GM08714 (cell line): ENCODE measurements around the gene ATP23.

Experiments used
- H3K4me3 ChIP-seq: fragments of 200-500 bp; sonication (Bioruptor generic); 2 replicates; pipeline ENCODE4 v1.5.1; 2014; ENCODE audit warnings: mild to moderate bottlenecking, low read length, inconsistent platforms
- ZNF274 ChIP-seq: IDR thresholded peaks from 2 replicates; pipeline ENCODE4 v1.6.1; 2012; ENCODE audit warnings: mild to moderate bottlenecking, low read depth, low read length

The ATP23 gene

GRCh38 chr12:57983146-57983857, 41.9 kb downstream of the ATP23 start:
- no peak overlapping the region for H3K4me3 ChIP-seq
- no peak for TF ChIP-seq ZNF274

DNA sequence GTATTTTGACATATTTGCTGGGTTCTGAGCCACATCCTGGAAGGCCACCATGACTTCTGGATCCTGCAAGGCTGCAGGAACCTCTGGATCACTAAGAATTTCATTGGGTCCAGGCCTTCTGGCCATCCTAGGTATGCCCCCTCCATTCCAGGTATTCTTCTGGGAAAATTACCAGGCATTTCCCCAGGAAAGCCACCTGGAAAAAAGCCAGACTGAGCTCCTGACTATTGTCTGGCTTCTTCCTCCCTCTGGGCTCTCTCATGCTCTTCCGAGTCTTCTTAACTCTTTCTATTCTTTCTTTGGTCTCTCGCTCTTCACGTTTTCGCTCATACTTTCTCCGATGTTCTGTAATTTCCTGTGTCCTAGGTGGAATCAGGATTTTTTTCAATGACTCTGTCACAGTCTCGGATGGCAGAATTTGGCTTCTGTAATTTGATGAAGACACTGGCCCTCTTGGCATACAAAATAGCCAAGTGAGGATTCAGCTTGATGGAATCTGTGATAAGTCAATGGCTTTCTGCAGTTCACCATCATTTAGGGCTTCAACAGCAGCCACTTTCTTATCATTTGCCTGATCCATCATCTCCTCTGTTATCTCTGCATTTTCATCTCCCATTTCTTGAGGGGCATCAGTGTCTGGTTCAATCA, 42.6 kb downstream of the ATP23 start:
- no peak for TF ChIP-seq ZNF274
- H3K4me3 ChIP-seq = no peak overlapping the region

DNA sequence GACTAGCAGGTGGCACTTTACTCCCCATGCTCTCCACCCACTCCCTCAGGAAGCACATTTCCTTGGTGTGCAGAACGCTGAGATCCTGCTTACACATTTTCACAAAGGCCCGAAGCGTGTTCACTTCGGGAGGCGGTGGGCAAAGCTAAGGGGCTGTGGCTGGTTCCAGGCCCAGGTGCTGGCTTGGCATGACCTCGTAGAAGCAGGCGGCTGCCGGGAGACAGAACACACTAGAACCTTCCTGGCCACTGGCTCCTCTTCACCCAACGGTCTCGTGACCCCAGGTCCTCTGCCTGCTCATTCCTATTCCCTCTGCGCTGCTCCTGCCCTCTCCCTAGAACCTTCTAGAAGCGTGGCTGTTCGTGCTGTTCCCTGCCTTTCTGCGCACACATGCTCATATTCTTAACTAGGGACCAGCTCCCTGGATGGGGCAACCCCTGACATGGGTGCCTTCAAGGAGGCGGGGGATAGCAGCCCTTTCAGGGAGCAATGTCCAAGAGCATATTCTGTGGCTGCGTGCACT, 43.3 kb downstream of the ATP23 start:
- H3K4me3 ChIP-seq = no peak overlapping the region
- no peak for TF ChIP-seq ZNF274

- no peak for TF ChIP-seq ZNF274
- no peak overlapping the region for H3K4me3 ChIP-seq
These were observed 44.3 kb downstream of the ATP23 start for GRCh38 chr12:57985685-57986084.

DNA sequence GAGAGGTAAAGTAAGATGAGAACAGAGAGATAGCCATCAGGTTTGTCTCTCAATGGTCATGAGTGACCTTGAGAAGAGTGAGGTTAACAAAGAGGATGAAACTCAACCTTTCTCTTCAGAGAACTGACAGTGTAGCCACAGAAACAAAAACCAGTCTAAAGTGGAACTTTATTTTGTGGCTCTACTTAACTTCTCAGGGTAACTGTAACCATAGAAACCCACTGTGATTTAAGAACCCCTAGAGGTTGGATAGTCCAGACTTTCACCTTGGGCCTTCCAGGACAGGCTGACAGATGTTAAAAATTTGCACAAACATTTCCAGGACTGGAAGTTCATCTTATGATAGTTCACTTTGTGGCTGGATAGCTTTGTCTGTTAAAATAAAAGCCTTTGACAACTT, 48.5 kb downstream of the ATP23 start:
- no peak overlapping the region for H3K4me3 ChIP-seq
- TF ChIP-seq ZNF274 = no peak

DNA sequence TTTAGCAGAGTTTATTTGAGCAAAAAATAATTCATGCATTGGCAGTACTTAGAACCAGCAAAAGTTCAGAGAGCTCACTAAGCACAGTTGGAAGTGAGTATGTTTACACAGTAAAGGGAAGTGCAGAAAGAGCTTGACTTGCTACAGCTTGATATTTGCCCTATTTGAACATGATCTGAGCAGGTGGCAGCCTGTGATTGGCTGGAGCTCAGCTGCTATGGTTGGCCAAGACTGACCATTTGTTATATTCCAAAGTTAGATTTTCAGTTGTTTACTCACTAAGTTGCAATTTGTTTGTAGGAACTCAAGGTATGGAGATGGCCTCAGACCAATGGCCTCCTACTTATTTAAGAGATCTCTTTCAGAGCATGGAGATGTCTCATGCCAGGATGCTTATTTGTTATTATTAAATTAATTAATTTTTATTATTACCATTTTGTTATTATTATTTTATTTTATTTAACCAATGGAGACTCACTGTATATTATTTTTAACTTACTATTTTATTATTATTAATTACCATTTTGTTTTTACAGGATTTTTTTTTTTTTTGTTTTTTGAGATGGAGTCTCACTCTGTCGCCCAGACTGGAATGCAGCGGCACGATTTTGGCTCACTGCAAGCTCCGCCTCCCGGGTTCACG, 49.0 kb downstream of the ATP23 start:
- no peak overlapping the region for H3K4me3 ChIP-seq
- no peak for TF ChIP-seq ZNF274

DNA sequence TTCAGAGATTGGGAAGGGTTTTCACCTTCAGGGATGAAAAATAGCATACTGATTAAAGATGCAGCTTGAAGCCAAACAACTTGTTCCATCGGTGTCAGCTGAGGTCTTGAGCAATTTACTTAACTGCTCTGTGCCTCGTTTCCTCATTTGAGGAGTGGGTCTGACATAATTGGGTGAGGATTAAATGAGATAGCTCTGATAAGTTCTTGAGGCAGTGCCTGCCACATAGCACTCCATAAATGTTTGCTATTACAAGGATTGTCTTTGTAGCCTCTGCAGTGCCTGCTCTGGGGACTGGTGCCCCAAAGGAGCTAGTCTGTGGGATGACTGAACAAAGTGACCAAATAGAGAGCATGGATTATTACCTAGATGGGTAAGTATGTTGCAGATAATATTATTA, 50.6 kb downstream of the ATP23 start:
- H3K4me3 ChIP-seq = no peak overlapping the region
- no peak for TF ChIP-seq ZNF274

- no peak overlapping the region for H3K4me3 ChIP-seq
- no peak for TF ChIP-seq ZNF274
These were observed 51.7 kb downstream of the ATP23 start for GRCh38 chr12:57993030-57993429.

DNA sequence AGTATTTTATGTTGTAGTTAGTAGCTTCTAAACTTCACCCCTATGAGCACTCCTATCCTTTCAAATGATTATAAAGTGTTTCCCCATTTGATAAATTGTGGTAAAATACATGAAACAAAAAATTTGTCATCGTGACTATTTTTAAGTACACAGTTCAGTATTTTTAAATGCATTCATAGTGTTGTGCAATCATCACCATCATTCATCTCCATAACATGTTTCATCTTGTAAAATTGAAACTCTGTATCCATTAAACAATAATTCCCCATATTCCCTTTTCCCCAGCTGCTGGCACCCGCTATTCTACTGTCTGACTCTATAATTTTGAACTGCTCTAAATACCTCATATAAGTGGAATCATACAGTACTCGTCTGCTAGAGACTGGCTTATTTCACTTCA, 52.5 kb downstream of the ATP23 start:
- no peak overlapping the region for H3K4me3 ChIP-seq
- no peak for TF ChIP-seq ZNF274

DNA sequence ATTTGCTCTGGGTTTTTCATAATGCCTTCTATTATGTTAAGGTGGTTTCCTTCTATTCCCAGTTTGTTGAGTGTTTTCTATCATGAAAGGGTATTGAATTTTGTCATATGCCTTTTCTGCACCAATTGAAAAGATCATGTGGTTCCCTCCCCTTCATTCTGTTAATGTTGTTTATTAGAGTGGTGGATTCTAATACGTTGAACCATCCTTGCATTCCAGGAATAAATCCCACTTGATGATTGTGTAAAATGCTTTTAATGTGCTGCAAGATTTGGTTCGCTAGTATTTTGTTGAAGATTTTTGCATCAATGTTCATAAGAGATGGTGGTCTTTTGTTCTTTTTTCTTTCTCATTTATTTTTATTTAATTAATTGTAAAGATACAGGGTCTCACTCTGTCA, 55.2 kb downstream of the ATP23 start:
- H3K4me3 ChIP-seq = no peak overlapping the region
- TF ChIP-seq ZNF274 = no peak

DNA sequence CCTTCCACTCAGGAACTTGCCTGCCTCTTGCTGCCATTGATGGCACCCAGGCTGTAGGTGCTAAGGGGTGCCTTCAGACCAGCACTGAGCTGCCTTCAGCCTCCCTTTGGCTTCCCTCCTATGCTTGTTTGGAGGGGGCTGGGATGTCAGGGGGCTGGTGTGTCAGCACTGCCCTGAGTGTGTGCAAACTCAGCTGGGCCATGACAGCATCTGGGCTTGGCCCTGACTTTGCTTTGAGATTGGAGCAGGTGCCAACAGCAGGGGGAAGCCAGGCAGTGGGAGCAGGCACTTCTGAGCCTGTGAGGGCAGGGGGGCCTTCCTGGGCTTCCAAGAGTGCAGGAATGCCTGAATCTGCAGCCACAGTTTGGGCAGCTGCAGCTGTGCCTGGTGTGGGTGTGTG, 56.9 kb downstream of the ATP23 start:
- H3K4me3 ChIP-seq = no peak overlapping the region
- no peak for TF ChIP-seq ZNF274

DNA sequence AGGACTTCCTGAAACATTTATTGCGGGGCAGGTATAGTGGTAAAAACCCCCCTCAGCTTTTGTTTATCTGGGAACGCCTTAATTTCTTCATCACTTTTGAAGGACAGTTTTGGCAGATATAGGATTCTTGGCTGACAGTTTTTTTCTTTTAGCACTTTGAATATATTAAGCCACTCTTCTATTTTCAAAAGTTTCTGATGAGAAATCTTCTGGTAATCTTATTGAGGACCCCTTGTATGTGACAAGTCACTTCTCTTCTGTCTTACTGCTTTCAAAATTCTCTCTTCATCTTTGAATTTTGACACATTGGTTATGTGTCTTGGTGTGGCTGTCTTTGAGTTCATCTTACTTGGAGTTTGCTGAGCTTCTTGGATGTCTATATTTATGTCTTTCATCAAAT, 59.1 kb downstream of the ATP23 start:
- H3K4me3 ChIP-seq = no peak overlapping the region
- TF ChIP-seq ZNF274 = no peak

DNA sequence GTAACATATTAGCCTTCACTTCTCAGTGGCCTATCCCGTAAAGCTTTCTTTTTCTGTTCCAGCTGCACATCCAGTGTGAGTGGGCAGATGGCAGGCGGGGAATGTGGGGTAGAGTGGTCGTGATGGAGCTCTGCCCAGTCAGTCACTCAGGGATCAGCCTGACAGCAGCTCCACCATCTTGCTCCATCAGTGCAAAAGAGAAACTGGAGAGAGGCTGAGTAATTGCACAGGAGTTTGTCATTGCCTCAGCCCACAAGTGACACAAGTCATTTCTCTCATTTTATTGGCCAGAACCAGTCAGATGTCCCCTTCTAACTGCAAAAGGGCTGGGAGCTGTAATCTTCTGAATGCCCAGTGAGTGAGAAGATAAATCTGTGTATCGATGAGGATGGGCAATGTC, 66.5 kb downstream of the ATP23 start:
- no peak for TF ChIP-seq ZNF274
- no peak overlapping the region for H3K4me3 ChIP-seq

GRCh38 chr12:58008634-58009033, 67.3 kb downstream of the ATP23 start:
- no peak for TF ChIP-seq ZNF274
- H3K4me3 ChIP-seq = no peak overlapping the region
